KOPT-K1 (cell line): ENCODE data around the gene CPEB2.

Experiments
- H3K27ac ChIP-seq: fragments of 200-600 bp; sonication (generic); 2 replicates; pipeline ENCODE4 v1.5.1; 2016; ENCODE audit warnings: antibody characterized with exemption, mild to moderate bottlenecking, low read depth, low read length; ENCODE audit not compliant: poor library complexity, severe bottlenecking
- H3K36me3 ChIP-seq: fragments of 200-600 bp; sonication (generic); 2 replicates; pipeline ENCODE4 v1.5.1; 2017; ENCODE audit warnings: antibody characterized with exemption, mild to moderate bottlenecking, low read length, moderate library complexity; ENCODE audit not compliant: insufficient read depth
- H3K9me3 ChIP-seq: fragments of 200-600 bp; sonication (generic); 2 replicates; pipeline ENCODE4 v1.5.1; 2017; ENCODE audit warnings: antibody characterized with exemption, low read length, mild to moderate bottlenecking; ENCODE audit not compliant: insufficient read depth, poor library complexity, severe bottlenecking

The CPEB2 gene

DNA sequence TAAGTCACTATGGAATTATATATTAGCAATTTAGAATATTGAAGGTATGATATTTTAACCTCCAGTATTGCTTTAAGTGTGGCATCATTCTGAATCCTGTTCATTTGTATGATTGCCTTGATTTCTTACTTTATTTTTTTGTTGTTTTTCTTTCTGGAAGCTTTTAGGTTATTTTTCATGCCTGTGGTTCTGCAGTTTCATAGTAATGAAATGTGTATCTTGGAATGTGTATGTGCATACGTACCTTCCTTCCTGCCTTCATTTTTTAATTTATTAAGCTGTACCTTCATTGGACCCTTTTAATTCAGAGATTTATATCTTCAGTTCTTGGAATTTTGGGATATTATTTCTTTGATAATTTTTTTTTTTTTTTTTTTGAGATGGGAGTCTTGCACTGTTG is 22.1 kb downstream of the CPEB2 start:
- no peaks in the 10 kb centered on the region for H3K36me3 ChIP-seq
- no peaks in the 10 kb centered on the region for H3K9me3 ChIP-seq
- H3K27ac ChIP-seq = no peak overlapping the region

DNA sequence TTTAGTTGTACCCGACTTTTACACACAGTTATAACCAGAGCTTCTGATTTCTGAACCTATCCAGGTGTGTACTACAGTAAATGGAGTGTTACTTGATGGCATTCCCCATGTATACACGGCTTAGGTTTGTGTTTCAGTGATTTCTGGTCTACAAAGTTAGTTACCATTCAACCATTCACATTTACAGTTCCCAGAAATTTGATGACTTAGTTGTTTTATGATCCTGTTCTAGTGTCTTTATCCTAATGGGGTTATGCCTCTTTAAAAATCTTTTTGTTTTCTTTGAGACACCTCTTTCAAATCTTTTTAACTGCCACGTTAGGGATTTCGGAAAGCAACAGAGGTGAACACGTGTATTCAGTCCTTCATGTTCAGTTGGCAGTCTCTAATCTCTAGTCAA is 23.4 kb downstream of the CPEB2 start:
- no peak overlapping the region for H3K27ac ChIP-seq
- no peaks in the 10 kb centered on the region for H3K36me3 ChIP-seq
- no peaks in the 10 kb centered on the region for H3K9me3 ChIP-seq

DNA sequence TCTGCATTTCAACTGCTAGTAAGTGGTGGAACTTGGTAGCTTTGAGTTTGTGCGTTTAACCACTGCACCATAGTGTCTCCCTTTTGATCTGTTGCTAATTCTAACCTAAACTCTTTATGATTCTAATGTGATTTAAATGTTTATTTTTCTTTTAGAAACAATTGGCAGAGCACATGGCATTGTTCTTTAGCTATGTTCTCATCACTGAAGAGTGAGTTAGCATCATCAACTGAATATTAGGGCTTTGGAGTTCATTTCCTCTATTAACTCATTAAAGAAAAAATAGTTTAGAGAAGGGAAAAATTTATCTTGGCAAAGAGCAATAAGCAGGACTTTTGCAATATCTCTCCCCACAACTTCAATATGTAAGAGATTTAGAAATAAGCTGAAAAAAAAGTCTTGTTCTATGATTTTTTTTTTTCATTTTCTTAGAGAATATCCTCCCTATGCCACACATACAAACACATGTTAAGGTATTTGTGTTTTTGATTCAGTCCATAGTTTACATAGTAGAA is 25.7 kb downstream of the CPEB2 start:
- Histone ChIP-seq H3K36me3 (no peaks in the 10 kb centered on the region), H3K9me3 (no peaks in the 10 kb centered on the region), H3K27ac (no peak overlapping the region)

DNA sequence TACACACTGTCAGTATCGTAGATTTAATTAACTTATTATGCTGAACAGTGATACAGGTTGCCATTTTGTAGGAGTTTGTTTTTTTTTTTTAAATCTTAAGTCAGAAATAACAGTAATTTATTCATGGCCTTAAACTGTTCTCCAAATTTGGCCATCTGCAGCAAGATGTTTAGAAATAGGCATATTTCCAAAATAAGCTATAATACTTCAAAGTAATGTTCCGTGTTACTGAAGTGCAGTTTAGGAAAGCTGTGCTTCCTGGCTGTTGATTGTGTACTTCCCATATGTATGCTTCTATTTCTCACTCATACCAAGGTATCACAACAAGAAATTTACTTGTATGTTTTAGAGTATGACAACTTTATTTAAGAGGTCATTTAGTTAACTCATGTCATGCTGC is 28.9 kb downstream of the CPEB2 start:
- Histone ChIP-seq H3K27ac (no peak overlapping the region), H3K36me3 (no peaks in the 10 kb centered on the region), H3K9me3 (no peaks in the 10 kb centered on the region)

DNA sequence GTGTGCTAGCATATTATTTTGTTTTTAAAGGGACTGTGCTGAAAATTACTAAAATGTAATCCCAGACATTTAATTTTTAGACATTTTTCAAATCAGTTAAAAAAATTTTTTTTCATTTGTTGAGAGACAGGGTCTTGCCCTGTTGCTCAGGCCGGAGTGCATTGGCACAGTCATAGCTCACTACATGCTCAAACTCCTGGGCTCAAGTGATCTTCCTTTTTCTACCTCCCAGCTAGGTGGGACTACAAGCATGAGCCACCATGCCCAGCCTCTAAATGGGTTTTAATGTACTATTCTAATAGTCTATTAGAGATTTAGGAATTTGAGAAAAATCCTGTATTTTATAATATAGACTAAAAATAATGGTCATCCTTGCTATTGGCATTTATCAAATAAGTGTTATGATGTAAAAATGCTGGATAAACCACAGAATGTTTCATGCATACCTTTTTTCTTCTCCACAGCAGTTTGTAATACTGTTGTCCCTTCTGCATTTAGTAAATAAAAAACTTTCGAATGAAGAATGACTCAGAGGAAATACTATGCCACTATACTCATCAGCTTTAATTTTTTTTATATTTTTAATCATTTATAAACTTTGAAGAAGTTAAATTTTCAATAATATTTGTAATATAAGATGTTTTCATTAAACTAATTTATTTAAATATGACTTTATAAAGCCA is 29.9 kb downstream of the CPEB2 start:
- H3K36me3 ChIP-seq = no peaks in the 10 kb centered on the region
- H3K27ac ChIP-seq = no peak overlapping the region

DNA sequence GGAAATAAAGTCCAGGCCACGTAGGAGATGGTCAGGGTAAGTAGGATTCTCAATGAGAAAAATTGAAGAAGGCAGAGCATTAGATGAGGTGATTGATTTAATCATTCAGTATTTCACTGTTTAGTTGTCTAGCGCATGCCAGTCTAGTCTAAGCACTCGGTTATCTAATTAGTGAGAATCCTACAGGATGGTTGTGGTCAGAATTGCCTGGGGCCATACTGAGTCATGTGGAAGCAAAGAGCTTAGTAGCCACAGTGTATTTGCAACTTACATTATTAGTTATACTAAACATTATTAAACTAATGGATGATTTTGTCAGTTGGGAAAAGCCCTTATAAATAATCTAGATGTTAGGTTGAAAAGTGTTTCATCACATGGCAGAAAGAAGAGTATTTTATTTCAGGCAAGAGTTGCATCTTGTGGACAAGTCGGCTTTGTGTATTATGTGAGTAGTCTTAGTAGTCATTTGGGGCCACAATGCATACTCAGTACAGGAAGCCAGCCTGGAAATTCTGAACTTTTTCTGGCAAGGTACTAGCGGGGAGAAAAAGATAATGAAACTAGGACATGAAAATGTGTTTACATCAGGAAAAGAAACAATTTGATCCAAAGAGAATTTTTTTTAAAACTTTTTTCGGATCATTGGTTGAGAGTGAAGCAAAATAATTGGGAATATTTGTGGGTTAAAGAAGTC is 31.9 kb downstream of the CPEB2 start:
- Histone ChIP-seq H3K9me3 (no peaks in the 10 kb centered on the region), H3K36me3 (no peaks in the 10 kb centered on the region), H3K27ac (no peak overlapping the region)

More for the DNA sequence above, 29.9 kb downstream of the CPEB2 start:
- H3K9me3 ChIP-seq = no peaks in the 10 kb centered on the region

DNA sequence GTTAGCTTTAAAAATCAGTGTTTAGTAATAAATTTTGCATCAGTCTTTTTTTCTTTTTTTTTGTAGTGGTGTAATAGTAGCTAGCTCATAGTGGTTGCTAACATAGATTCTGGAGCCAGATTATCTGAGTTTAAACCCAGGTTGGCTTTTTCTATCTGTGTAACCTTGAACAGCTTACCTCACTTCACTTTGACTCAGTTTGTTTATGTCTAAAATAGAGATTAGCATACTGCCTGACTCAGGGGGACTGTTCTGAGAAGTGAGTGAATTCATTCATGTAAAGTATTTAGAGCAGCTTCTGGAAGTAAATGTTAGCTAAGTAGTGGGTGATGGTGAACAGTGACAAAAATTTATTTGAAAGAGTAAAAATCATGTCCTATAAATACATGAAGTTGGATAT is 32.9 kb downstream of the CPEB2 start:
- Histone ChIP-seq H3K9me3 (no peaks in the 10 kb centered on the region), H3K27ac (no peak overlapping the region), H3K36me3 (no peaks in the 10 kb centered on the region)

DNA sequence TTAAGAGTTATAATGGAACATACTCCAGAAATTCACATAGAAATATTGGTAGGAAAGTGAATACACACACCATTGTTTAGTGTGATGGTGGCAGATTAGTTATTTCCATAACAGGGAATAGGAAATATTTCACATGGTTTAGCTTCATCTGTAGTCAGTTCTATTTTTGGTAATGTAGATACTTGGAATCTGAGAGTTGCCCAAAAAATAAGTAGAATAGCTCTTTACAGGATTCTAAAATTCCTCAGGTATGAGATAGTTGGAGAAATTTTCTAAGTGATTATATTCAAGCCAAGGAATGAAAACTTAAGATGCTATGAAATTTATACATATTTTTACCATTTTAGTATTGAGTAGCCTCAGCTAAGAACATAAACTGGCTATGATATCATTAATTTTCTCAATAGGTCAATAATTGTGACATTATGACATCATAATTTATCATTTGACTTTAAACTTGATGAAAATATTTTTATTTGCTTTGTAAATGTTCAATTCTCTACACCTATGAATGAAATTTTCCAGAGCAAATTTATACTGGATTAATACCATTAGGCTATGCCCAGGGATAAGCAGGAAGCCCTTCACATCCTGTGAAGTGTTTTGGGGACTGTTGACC is 35.8 kb downstream of the CPEB2 start:
- no peaks in the 10 kb centered on the region for H3K36me3 ChIP-seq
- H3K9me3 ChIP-seq = no peaks in the 10 kb centered on the region
- H3K27ac ChIP-seq = no peak overlapping the region

DNA sequence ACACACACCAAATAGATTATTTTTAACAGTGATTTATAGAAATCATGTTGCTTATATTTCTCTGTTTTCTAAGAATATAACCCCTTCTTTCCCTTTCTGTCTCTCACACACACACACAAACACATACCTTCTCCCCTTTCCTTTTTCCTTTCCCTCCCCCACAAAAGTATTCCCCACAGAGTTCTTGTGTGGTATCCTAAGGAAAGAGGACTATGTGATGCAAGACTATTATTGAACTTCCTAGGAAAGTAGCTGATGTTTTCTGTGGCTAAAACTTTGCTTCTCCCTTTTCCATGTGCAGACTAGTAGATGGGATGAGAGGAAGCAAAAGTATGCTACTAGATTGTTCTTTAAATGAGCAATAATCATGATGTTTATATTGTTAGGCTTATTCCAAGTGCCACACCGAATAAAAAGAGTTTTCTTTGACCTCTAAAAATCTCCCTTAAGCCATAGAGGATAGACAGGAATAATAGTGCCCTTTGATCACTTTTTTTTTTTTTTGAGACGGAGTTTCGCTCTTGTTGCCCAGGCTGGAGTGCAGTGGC is 38.7 kb downstream of the CPEB2 start:
- Histone ChIP-seq H3K27ac (no peak overlapping the region), H3K9me3 (no peaks in the 10 kb centered on the region), H3K36me3 (no peaks in the 10 kb centered on the region)

DNA sequence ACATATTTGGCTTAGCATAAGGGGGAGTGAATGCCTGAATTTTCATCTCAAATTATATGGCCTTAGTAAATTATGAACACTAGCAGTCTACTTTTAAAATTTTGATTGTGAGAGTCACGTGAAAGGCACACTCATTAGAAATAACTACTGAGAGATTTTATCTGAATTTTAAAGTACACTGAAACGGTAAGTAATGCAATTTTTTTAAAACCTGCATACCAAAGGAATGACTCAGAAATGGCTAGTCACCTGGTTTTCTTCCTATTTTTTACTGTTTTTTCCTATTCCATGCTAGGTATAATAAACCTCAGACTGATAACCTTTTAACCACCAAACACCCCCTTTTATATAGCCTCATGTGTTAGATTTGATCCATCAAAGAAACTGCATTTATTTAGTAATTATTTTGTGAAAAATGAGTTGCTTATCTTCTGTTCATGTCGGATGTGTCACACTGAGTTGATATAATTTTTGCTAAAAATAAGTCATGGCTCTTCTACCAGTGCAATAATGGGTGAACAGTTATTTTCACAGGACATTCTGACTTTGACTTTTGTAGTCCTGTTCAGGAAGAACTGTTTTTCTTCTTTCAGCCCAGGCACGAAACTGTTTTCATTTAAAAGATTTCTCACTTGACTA is 40.4 kb downstream of the CPEB2 start:
- no peaks in the 10 kb centered on the region for H3K36me3 ChIP-seq
- no peaks in the 10 kb centered on the region for H3K9me3 ChIP-seq
- H3K27ac ChIP-seq = no peak overlapping the region

DNA sequence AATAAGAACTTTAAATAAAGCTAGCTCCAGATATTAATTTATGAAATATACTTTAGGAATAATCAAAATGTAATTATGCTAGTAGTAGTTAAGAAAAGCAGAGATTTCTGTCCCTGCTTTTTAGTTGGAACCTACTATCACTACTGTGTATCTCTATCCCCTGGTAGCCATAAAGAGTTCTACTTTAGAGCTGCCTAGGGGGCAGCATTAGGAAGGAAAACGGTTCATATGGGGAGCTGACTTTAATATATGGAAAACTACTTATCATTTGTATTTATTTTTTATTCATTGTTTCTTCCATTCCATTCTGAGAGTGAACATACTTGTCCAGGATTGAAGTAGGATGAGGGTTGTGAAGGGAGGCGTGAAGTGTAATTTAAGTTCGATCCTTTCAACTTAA is 40.9 kb downstream of the CPEB2 start:
- Histone ChIP-seq H3K9me3 (no peaks in the 10 kb centered on the region), H3K27ac (no peak overlapping the region), H3K36me3 (no peaks in the 10 kb centered on the region)

DNA sequence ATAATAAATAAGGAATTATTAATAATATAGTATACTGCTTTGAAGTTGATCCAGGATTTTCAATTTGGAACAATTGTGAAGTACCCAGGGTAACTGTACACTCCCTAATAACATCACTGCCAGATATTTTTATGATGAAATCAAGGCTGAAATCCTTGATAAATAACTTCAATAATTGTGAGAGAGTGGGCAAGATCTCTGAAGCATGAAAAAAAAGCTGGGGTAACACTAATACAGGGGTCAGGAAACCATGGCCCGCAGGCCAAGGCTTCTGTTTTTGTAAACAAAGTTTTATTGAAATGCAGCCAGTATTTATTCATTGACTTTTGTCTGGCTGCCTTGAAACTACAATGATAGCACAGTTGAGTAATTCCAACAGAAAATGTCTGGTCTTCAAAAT is 41.6 kb downstream of the CPEB2 start:
- Histone ChIP-seq H3K36me3 (no peaks in the 10 kb centered on the region), H3K9me3 (no peaks in the 10 kb centered on the region), H3K27ac (no peak overlapping the region)

DNA sequence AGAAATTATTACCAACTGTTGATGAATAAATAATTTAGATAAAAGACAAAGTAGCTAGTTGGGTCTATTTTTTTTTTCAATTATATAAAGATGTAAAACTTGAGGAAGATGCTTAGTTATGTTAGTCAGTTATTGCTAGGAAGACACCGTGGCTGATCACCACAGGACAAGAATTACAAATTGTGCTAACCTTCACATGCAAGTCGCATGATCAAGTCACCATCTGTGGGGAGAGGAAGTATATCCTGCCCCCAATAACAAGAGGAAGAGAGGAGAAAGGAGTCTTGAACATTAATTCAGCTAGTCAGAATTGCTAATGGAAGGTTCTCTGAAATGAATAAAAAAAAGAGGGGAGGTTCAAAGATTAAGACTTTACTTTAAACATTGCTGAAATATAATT is 52.3 kb downstream of the CPEB2 start:
- Histone ChIP-seq H3K36me3 (no peaks in the 10 kb centered on the region), H3K27ac (no peak overlapping the region), H3K9me3 (no peaks in the 10 kb centered on the region)

DNA sequence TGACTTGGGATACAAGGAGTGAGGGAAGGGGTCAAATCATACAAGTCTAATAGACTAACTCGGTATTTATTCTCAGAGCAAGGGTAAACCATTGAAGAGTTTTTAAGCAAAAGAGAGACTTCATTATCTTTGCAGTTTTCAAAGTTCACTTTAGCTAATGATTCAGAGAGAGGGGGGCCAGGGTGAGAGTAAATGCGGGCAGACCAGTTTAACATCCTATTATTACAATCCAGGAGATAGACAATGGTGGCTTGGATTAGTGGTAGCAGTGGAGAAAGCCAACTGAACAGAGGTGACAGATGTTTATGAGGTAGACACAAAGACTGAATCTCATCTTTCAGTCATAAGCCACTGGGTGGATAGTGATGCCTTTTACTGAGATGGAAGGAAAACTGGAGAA is 57.9 kb downstream of the CPEB2 start:
- H3K27ac ChIP-seq = no peak overlapping the region
- no peaks in the 10 kb centered on the region for H3K36me3 ChIP-seq
- H3K9me3 ChIP-seq = no peaks in the 10 kb centered on the region

DNA sequence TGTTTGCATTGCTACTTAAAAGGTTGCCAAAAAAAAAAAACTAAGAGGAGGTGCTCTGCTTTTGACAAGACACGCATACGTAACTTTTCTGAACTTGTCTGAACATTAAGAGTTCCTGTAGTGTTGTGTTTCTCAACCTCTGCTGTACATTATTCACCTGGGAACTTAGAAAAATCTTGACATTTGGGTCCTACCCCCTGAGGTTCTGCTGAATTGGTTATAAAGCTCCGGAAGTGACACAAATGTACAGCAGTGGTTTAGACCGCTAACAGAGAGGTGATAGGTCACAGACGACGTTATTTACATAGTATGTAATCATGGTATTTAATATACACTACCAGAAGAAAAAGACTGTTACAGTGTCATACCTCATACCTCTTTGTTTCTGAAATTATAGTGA is 61.1 kb downstream of the CPEB2 start:
- no peaks in the 10 kb centered on the region for H3K9me3 ChIP-seq
- no peak overlapping the region for H3K27ac ChIP-seq
- no peaks in the 10 kb centered on the region for H3K36me3 ChIP-seq
